HG03039 (cell line): ENCODE results near the gene C11orf86.

ENCODE experiments used
- ATAC-seq: cut with Tn5 transposase; IDR thresholded peaks from one replicate; pipeline ENCODE4 v1.9.1; 2021; ENCODE audit warnings: mild to moderate bottlenecking, moderate library complexity; ENCODE audit not compliant: unreplicated experiment

C11orf86 gene

DNA sequence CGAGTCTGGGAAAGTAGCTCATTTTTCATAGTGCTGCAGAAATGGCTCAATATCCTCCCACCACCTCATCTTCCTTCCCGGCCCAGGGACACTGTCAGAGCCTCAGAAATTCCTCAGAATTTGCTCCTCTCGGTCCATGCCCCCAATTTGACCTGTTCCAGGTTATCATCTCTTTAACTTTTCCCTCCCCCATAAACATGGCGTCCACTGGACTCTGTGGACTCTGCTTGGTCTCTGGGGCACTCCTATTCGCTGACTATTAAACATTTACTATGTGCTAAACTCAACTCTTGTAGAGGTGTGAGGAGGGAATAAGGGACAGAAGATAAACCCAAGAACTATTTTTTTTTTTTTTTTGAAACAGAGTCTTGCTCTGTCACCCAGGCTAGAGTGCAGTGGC, 8.8 kb upstream of the C11orf86 start:
- ATAC-seq: no peak

GRCh38 chr11:66967670-66968425, 7.3 kb upstream of the C11orf86 start:
- no peak for ATAC-seq

DNA sequence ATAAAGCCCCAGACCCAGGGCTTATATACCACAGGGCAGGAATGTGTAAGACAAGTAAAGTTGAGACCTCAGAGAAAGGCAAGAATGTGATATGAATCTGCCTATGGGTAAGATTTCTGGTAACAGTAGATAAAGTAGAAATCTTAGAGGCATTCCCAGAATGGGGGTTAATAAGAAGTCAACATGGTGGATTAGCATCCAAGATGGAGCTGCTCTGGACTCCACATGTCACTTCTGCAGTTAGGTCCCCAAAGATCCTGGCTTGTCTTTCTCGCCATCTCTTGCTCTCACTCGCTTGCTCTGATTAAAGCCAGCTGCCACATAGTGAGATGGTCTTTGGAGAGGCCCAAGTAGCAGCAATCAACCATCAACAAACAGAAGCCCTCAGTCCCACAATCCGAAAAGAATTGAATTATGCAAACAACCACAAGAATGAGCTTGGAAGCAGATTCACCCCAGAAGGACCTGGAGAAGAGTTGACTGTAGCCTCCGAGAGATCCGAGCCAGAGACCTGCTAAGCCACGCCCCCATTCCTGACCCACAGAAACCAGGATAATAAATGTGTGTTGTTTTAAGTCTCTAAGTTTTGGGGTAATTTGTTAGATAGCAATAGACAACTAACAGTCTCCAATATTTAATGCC, 5.4 kb upstream of the C11orf86 start:
- no peak for ATAC-seq

- ATAC-seq: no peak
Observed at GRCh38 chr11:66970371-66970806, 4.7 kb upstream of the C11orf86 start.

GRCh38 chr11:66970807-66971442, 4.2 kb upstream of the C11orf86 start:
- no peak for ATAC-seq

- no peak for ATAC-seq
Observed at GRCh38 chr11:66971488-66971887, 3.6 kb upstream of the C11orf86 start.

DNA sequence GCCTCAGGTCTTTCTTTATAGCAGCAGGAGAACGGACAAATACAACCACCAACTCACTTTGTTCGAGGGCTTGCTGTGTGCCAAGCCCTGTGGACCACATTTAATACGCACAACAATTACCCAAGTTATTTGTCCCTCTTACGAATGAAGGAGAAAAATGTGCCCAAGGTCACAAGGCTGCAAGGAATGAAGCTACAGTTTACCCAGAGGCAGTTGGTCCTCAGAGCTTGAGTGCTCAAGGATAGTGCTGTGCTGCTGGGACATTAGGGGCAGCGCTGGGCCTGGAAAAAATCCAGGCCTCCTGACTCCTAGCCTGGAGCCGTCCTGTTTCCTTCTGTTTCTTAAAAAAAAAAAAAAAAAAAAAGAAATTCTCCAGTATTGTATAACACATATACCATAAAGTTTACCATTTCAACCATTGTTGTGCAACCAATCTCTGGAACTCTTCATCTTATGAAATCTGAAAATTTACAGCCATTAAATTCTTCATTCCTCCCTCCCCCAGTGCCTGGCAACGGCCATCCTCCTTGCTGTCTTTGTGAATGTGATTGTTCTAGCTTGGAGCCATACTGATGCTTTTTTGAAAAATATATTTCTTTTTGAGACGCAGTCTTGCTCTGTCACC, 1.0 kb upstream of the C11orf86 start:
- ATAC-seq: no peak

DNA sequence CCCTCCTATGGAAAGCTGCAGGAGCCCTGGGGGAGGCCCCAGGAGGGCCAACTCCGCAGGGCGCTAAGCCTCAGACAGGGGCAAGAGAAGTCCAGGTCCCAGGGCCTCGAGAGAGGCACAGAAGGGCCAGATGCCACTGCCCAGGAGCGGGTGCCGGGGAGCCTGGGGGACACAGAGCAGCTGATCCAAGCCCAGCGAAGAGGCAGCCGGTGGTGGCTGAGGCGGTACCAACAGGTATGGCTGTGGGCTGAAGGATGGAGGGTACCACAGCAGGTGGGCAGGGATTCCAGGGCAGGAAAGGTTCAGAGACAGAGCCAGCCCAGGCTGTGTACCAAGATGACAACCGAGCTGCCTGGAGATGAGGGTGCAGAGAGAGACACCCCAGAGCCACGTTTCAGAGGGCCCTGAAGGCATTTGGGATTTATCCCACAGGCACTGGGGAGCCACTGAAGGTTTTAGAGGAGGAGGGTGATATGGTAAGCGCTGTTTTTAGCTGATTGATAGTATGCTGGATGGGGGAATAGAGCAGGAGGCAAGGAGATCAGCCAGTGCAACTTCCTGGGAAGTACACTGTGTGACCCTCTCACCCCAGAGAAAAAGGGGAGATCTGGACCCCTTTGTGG, 412 bp downstream of the C11orf86 start:
- ATAC-seq: no peak

DNA sequence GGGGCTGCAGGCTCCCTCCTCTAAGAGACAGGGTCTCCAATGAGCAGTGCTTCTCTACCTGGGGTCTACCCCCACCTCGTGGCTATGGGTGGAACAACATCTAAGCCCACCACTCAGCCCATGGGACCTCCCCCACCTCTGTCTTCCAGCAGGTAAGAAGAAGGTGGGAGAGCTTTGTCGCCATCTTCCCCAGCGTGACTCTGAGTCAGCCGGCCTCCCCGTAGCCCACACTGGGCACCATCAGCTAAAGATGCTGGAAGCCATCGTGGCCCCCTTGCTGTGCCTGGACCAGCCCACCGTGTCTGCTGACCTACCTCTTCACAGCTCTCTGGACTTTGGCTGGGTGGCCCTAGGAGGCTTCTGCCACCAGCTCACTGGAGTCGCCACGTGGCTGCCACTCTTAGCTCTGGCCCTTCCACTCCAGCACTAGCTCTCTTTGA, 944 bp downstream of the C11orf86 start:
- no peak for ATAC-seq

- no peak for ATAC-seq
Observed at GRCh38 chr11:66976925-66977324, 1.8 kb downstream of the C11orf86 start.

GRCh38 chr11:66978229-66978628, 3.1 kb downstream of the C11orf86 start:
- no peak for ATAC-seq

GRCh38 chr11:66978717-66979116, 3.6 kb downstream of the C11orf86 start:
- ATAC-seq: no peak

DNA sequence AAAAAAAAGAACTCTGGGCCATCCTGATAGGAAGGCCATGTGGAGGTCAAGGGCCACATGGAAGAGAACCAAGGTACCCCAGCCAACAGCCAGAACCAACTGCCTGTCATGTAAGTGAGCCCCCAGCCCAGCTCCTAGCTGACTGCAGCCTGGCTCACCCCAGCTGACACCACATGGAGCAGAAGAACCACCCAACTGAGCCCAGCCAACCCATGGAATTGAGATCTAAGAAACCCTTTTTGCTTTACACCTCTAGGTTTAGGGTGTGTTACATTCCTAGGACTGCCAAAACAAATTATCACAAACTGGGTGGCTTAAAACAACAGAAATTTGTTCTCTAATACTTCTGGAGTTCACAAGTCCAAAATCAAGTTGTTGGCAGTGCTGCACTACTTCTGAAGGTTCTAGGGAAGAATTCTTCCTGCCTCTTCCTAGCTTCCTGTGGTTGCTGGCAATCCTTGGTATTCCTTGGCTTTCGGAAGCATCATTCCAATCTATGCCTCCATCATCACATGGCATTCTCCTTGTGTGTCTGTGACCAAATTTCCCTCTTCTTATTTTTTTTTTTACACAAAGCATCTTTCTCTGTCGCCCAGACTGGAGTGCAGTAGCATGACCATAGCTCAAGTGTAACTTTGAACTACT, 4.4 kb downstream of the C11orf86 start:
- no peak for ATAC-seq

DNA sequence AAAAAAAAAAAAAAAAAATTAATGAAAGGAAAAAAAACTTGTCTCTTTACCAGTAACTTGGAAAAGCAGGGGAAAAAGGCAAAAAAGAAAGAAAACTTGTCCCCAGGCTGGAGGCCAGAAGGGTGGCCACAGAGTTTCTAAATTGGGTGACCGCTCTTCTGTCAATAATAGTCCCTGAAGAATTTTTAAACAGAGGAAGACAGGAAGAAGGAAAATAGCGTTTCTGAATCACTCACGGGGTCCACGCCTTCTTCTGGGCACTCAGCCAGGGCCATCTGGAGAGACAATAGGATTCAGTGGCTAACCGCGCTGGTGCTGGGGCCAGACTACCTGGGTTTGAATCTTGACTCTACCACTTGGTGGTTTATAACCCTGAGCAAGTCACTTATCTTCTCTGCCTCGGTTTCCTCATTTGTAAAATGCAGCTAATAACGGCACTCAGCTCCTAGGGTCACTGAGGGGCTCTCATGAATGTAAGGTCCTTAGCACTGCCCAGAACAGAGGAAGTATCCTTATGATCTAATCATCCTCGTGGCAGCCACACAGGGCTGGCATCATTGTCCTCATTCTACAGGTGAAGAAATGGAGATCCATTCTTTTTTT, 7.0 kb downstream of the C11orf86 start:
- no peak for ATAC-seq

DNA sequence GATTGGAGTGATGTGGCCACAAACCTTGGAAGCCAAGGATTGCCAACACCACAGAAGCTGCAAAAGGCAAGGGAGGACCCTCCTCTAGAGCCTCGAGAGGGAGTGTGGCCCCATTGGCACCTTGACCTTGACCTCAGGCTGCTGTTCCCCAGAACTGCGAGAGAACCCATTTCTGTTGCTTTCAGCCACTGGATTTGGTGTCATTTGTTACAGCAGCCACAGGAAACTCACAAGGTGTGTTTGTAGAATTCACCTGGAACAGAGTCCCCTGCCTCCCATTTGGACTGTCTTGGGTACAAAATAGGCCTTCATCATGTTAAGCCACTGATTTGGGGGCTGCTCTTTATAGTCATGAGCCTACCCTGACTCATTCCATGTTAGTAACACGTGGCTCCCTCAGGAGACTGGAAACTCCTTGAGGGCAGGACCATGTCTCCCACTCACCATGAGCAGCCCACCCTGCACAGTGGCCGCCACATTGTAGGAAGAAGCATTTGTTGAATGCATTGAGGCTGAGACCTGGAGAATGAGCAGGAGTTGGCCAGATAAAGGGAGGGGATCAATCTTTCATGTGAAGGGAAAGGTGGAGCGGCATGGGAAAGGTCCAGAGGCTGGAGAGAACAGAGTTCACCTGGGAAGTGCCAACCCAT, 8.3 kb downstream of the C11orf86 start:
- no peak for ATAC-seq

DNA sequence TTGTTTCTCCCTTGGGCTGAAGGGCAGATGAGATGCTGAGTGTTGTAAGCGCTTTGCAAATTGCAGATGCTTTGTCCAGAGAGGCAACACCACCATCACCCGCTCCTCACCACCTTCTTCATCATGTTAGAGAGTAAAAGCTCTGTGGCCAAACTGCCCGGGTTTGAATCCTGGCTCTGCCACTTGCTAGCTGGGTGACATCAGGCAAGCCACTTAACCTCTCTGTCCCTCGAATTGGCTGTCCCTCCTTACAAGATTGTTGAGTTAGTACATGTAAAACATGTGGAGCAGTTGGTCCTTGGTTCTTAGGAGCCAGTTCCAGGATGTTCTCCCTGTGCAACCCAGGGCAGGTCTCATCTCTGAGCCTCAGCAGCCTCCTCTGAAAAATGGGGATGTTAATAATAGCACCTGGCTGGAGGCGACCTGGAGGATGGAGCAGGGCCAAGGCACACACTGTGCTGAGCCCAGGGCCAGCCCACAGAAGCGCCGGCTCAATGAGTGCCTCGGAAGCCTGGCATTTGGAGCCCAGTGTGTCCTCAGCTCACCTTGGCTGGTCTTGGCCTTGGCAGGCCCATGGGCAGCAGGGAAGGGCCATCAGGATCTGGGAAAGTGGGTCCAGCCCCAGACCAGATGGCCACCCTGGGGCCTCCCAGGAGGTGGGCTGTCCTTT, 10.5 kb downstream of the C11orf86 start:
- ATAC-seq: no peak

DNA sequence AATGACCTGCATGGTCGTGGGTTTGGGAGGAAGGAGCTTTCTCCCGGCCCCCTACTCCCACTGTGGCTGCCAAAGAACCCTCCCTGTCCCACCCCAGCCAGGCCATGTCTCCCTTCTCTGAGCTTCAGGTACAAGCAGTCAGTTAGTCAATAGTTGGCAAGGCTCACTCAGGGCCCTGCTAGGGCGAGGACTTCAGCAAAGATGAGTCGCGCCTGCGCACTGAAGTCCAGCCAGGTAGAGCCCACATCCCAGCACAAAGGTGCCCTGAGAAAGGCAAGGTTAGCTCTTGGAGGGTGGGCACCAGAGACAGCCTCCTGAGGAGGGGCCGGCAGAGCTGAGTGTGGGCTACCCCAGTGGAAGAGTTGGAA, 11.1 kb downstream of the C11orf86 start:
- no peak for ATAC-seq

DNA sequence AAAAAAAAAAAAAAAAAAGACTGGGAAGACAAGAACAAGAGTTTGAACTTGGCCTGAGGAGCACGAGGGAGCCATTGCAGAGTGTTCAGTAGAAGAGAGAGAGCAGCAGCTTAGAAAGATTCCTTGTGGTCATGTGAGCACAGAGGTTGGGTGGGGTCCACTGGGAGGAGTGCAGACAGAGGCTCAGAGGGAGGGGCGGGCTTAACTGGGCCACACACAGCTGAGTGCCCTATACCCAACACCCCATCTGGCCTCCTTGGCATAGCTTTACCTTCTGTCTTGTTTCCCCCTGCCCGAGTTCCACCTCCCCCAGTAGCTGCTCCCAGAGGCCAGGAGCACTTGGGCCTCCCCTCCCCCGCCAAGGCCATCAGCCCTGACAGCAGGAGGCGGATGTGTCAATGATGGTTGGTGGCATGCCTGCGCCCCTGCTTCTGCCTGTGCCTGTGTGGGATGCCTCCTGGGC, 12.1 kb downstream of the C11orf86 start:
- no peak for ATAC-seq
